SKM-1 treated with dmso at 0.1 percent for 144 hours (cell line): ENCODE data around the gene OSBPL7.

Experiments
- DNase-seq: peaks from one replicate; lab custom pipeline; 2025; ENCODE audit not compliant: unreplicated experiment; lab: John Stamatoyannopoulos, UW

OSBPL7 gene

GRCh38 chr17:47807421-47807820, 14.2 kb downstream of the OSBPL7 start:
- no peak for DNase-seq

GRCh38 chr17:47806913-47807255, 14.7 kb downstream of the OSBPL7 start:
- DNase-seq: no peak

- DNase-seq: no peak
Observed at GRCh38 chr17:47806026-47806912, 15.3 kb downstream of the OSBPL7 start.

- no peak for DNase-seq
Observed at GRCh38 chr17:47804461-47804860, 17.1 kb downstream of the OSBPL7 start.

GRCh38 chr17:47803751-47804150, 17.8 kb downstream of the OSBPL7 start:
- DNase-seq: no peak

GRCh38 chr17:47803201-47803600, 18.4 kb downstream of the OSBPL7 start:
- DNase-seq: no peak

- DNase-seq: peak; percentile 55
Observed at GRCh38 chr17:47802341-47803022, 19.1 kb downstream of the OSBPL7 start.

GRCh38 chr17:47801906-47802305, 19.7 kb downstream of the OSBPL7 start:
- no peak for DNase-seq

- DNase-seq: no peak
Observed at GRCh38 chr17:47801176-47801765, 20.3 kb downstream of the OSBPL7 start.

GRCh38 chr17:47800686-47801085, 20.9 kb downstream of the OSBPL7 start:
- no peak for DNase-seq

GRCh38 chr17:47797797-47798196, 23.8 kb downstream of the OSBPL7 start:
- no peak for DNase-seq

GRCh38 chr17:47792979-47793378, 28.6 kb downstream of the OSBPL7 start:
- no peak for DNase-seq

GRCh38 chr17:47792457-47792856, 29.1 kb downstream of the OSBPL7 start:
- no peak for DNase-seq

GRCh38 chr17:47791025-47791424, 30.6 kb downstream of the OSBPL7 start:
- no peak for DNase-seq

- DNase-seq: no peak
Observed at GRCh38 chr17:47789611-47790561, 31.7 kb downstream of the OSBPL7 start.

GRCh38 chr17:47785538-47786123, 36.0 kb downstream of the OSBPL7 start:
- no peak for DNase-seq

GRCh38 chr17:47781397-47781796, 40.2 kb downstream of the OSBPL7 start:
- DNase-seq: no peak

- no peak for DNase-seq
Observed at GRCh38 chr17:47778184-47778635, 43.4 kb downstream of the OSBPL7 start.

GRCh38 chr17:47776330-47777197, 45.0 kb downstream of the OSBPL7 start:
- DNase-seq: peak; percentile 49
